Mucosa of descending colon (tissue), 3 donors: Measurements from ENCODE around the gene ING1. TPM values are rescaled to one million over a fixed set of nuclear protein-coding genes. Genes with fewer than 3 reads are reported as not detected.

ENCODE experiments used
- ATAC-seq: fragments of 200-7000 bp; cut with Tn5 transposase; one replicate; pipeline ENCODE4 v1.9.1; 2020; ENCODE audit warnings: mild to moderate bottlenecking, moderate library complexity
- DNase-seq, 3 donors: peaks; one replicate each; pipeline ENCODE4 v3.0.0-alpha.2; 2020
- H3K36me3 ChIP-seq: fragments of 200-600 bp; one replicate; pipeline ENCODE4 v1.8.0; 2021; ENCODE audit warnings: low read depth, mild to moderate bottlenecking
- H3K4me1 ChIP-seq: fragments of 200-600 bp; one replicate; pipeline ENCODE4 v1.8.0; 2021; ENCODE audit warnings: low read depth, mild to moderate bottlenecking
- H3K4me3 ChIP-seq: fragments of 200-600 bp; one replicate; pipeline ENCODE4 v1.8.0; 2021; ENCODE audit warnings: mild to moderate bottlenecking
- H3K9me3 ChIP-seq: fragments of 200-600 bp; one replicate; pipeline ENCODE4 v1.8.0; 2021; ENCODE audit warnings: mild to moderate bottlenecking
- intact Hi-C, 2 donors: fragments of 100-400 bp; cut with DNase I in 1 of 2; cut with micrococcal nuclease in 1 of 2; formaldehyde crosslinking; loops; one replicate each; pipeline versions ENCODE4 v1.11.0 to v1.11.1; 2022; cut with DNase I, micrococcal nuclease
- total RNA-seq, 3 donors: library from RNA; stranded (reverse); fragmentation: NEBNext Ultra II Directional in 2 of 3; extraction: Animal tissue kit (Norgen Biotek cat#: 25700) in 2 of 3; gene quantifications; one replicate each; pipeline versions ENCODE4 v1.2.1 to v1.2.4, GENCODE V29; 2021 to 2023
- TF ChIP-seq, protein P1 (sequence below): fragments of 200-600 bp; IDR thresholded peaks from one replicate; pipeline ENCODE4 v1.8.0; 2022; ENCODE audit warnings: antibody characterized with exemption, mild to moderate bottlenecking
- donor health status: DM: no; HTN: no; CAD: no; lungs with moderate emphysema.
- donor health status: DM: no; HTN: no; CAD: no.
- donor health status: DM: no; HTN: yes; CAD: no.

ING1 gene
- total RNA-seq, 3 donors from 2014 or later: 11.8 to 18.0 (median 13.8) TPM

GRCh38 chr13:110743687-110744086, 30.2 kb downstream of the ING1 start:
- intact Hi-C loops: no loop called here
- TF ChIP-seq, protein P1, sequence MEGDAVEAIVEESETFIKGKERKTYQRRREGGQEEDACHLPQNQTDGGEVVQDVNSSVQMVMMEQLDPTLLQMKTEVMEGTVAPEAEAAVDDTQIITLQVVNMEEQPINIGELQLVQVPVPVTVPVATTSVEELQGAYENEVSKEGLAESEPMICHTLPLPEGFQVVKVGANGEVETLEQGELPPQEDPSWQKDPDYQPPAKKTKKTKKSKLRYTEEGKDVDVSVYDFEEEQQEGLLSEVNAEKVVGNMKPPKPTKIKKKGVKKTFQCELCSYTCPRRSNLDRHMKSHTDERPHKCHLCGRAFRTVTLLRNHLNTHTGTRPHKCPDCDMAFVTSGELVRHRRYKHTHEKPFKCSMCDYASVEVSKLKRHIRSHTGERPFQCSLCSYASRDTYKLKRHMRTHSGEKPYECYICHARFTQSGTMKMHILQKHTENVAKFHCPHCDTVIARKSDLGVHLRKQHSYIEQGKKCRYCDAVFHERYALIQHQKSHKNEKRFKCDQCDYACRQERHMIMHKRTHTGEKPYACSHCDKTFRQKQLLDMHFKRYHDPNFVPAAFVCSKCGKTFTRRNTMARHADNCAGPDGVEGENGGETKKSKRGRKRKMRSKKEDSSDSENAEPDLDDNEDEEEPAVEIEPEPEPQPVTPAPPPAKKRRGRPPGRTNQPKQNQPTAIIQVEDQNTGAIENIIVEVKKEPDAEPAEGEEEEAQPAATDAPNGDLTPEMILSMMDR: no peak

DNA sequence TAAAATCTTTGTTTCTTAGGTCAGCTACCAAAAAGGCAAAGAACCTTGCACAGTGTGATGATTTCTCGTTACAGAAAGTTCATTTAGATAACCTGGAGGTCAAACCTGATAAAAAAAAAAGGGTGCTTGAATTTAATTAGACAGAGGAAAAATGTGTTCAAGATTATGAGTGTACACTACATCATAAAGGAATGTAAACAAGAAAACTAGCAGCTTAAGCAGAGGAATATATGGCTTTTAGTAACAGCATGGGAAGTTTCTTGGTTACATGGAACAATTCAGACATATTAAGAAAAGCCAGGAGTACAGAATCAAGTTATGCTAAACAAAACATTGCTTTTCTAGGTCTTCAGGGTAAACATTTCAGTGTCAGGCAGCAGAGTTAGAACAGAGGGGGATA, 32.9 kb downstream of the ING1 start:
- no peak overlapping the region for H3K4me3 ChIP-seq
- TF ChIP-seq, protein P1: no peak
- ATAC-seq (no peak), DNase-seq (no peak)
- H3K9me3 ChIP-seq: peaks cover 11% of the 10 kb centered on the region
- intact Hi-C loops: no loop called here
- no peaks in the 10 kb centered on the region for H3K4me1 ChIP-seq
- no peaks in the 10 kb centered on the region for H3K36me3 ChIP-seq

More at GRCh38 chr13:110743687-110744086, 30.2 kb downstream of the ING1 start:
- H3K4me3 ChIP-seq: no peak overlapping the region
- DNase-seq (no peak), ATAC-seq (no peak)
- H3K4me1 ChIP-seq: no peaks in the 10 kb centered on the region
- H3K36me3 ChIP-seq: no peaks in the 10 kb centered on the region
- H3K9me3 ChIP-seq: peaks cover 11% of the 10 kb centered on the region

DNA sequence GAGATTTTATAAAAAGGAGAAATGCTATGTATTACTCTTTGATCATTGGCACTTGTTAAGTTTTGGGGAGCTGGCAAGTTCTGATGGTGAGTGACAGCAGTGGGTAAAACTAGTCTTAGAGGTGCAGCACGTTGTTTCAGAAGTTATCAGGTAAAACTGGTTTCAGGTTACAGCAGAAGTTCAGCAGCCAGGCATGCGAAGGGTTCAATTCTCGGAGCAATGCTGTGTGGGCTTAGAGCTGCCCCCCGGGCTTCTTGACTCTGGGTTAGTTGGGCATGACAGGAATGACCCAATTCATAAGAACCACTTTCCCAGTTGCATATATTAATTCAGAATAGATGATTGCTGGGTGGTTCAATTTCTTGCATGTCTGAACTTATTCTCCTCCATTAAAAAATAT, 34.8 kb downstream of the ING1 start:
- H3K4me1 ChIP-seq: no peaks in the 10 kb centered on the region
- ATAC-seq (no peak), DNase-seq (no peak)
- H3K36me3 ChIP-seq: no peaks in the 10 kb centered on the region
- H3K9me3 ChIP-seq: peaks cover 8% of the 10 kb centered on the region
- TF ChIP-seq, protein P1: no peak
- intact Hi-C loops: no loop called here
- H3K4me3 ChIP-seq: no peak overlapping the region

DNA sequence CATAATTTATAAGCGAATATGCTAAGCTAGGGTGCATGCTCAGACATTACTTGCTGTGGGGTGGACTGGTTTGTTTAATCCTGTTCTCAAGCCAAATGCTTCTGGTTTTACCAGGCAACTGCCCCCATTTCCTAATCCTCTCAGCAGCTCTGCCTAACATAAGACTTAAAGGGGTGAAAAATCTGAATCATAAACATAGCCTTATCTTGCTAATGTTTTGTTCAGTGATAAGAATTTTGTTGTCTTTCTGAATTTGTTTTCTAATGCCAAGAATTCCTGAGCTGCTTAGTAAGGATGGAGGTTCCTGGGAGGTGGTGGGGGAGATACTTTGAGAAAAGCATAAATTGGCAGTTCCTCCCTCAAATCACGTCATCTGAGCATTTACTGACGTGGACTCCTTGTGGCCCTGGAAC, 42.7 kb downstream of the ING1 start:
- Histone ChIP-seq H3K36me3 (no peaks in the 10 kb centered on the region), H3K4me1 (no peaks in the 10 kb centered on the region), H3K4me3 (no peak overlapping the region), H3K9me3 (no peaks in the 10 kb centered on the region)
- ATAC-seq (no peak), DNase-seq (no peak)
- TF ChIP-seq, protein P1: no peak
- intact Hi-C loops: no loop called here

GRCh38 chr13:110757296-110757695, 43.8 kb downstream of the ING1 start:
- intact Hi-C loops: no loop called here
- H3K9me3 ChIP-seq: no peaks in the 10 kb centered on the region
- no peak for ATAC-seq
- no peak for DNase-seq
- TF ChIP-seq, protein P1: no peak
- no peaks in the 10 kb centered on the region for H3K4me1 ChIP-seq
- no peaks in the 10 kb centered on the region for H3K36me3 ChIP-seq
- no peak overlapping the region for H3K4me3 ChIP-seq

GRCh38 chr13:110758195-110758805, 44.8 kb downstream of the ING1 start:
- Histone ChIP-seq H3K4me3 (no peak overlapping the region), H3K4me1 (no peaks in the 10 kb centered on the region), H3K9me3 (no peaks in the 10 kb centered on the region), H3K36me3 (no peaks in the 10 kb centered on the region)
- no peak for ATAC-seq
- DNase-seq: no peak
- TF ChIP-seq, protein P1: no peak
- intact Hi-C loops: no loop called here
